Stimulated activated CD8-positive, alpha-beta memory T cell treated with anti-CD3 and anti-CD28 coated beads, Interleukin-7, amount 100 ng/mL, for 4 hours (primary cell): ENCODE data around the gene ADAD1.

Source experiments
- DNase-seq, 2 donors: peaks; one replicate each; pipeline ENCODE4 v3.0.0-alpha.2; 2020; ENCODE audit warnings: low read depth in 2 of 2

ADAD1 gene

DNA sequence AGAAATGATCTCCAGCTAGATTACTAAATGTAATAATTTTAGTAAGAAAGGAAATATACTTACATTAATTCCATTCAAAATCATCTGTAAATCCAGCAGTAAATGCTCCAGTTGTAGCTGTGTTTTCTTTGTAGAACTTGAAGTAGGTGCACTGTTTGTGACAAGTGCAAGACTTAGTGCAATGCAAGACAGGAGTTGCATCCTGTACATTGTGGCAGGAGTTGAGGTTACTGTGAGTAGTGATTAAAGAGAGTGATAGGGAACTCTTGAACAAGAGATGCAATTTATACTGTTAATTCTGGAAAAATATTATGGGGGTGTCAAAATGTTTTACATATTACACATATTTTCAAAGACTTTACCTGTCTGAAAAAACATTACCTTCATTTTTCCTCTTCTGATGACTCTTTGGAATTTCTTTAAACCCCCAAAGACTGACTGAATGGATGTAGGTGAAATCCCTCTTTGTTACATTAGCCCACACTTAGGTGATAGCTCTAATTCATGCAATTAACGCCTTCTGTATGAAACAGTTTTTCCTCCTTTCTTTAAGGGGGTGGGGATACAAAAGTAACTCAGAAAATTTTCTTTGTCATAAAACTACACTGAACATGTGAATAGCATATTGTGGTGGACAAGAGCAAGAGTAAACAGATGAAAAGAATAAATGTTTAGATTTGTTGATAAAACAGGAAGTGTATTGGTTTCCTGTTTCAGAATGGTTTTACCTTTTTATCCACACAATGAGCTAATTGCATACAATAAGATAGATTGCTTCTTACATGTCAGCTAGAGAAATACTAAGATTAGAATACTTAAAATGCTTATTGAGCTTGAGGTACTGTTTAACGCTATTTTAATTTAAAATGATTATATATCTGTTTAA lies 77.7 kb downstream of the ADAD1 start, which contains the start of gene IL2:
TSS of gene IL2 (minus strand) at position 495 of the 886 bp plus-strand sequence. CDS start at position 210, 285 bp downstream.
- DNase-seq = peak in 1 of 2 donors; percentile 5

DNA sequence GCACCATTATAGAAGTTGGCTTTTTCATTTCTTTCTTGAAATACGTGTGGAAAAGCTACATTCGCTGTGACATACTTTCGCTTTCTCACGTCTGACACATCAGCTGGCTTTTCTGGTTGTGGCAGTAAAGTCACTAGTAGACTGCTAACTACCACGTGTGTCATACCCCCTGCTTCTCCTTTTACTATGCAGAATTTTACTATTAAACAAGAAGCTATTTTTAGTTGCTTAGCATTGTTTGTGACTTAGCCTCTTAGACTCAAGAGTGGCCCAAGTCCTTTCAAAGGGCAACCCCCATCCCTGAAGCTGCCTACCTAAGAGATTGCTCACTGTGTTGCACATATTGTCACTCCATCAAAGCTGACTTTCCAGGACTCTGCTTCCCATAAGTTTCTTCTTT lies 79.8 kb downstream of the ADAD1 start:
- peak; percentile 15 to 46 for DNase-seq

DNA sequence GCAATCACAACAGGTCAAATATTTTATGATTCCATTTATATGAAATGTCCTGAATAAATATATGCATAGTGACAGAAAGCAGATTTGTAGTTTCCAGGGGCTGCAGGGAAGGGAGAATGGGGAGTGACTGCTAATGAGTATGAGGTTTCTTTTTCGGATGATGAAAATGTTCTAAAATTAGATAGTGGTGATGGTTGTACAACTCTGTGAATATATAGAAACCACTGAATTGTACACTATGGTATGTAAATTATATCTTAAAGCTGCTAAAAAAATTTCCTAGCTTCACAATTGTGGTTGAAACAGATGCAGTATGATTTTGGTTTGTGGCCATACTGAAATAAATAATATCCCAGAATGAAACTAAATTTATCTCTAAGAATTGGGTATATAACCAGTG lies 90.6 kb downstream of the ADAD1 start:
- no peak for DNase-seq

- no peak for DNase-seq
These were observed 96.4 kb downstream of the ADAD1 start for GRCh38 chr4:122475233-122475632.

DNA sequence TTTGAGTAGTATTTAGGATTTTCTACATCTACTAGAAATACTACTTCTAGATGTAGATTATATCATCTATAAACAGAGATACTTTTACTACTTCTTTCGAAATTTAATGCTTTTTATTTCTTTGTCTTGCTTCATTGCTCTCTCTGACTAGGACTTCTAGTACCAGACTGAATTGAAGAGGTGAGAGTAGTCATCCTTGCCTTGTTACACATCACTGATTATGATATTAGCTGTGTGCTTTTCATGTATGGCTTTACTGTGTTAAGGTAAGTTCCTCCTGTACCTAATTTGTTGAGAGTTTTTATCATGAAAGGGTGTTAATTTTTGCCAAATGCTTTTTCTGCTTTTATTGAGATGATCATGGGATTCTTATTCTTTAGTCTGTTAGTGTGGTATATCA lies 97.3 kb downstream of the ADAD1 start:
- DNase-seq = no peak

DNA sequence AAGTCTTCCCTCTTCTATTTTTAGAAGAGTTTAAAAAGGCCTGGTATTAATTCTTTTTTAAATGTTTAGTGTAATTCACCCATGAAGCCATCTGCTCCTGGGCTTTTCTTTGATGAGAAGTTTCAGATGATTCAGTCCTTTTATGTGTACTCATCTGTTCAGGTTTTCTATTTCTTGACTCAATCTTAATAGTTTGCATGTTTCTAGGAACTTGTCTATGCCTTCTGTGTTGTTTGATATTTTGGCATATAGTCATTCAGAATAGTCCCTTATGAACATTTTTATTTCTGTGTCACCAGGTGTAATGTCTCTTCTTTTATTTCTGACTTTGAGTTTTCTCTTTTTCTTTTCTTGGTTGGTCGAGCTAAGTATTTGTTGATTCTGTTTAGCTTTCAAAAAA lies 97.9 kb downstream of the ADAD1 start:
- DNase-seq = no peak
